GM19328 (cell line): ENCODE results near the gene TM4SF20.
"Not testable (repeated sequence)": the region's sequence is repeated elsewhere in the genome, so short reads cannot be mapped to it uniquely, and the experiment has no call there.

Experiments
- ATAC-seq: cut with Tn5 transposase; IDR thresholded peaks from one replicate; pipeline ENCODE4 v1.9.1; 2021; ENCODE audit warnings: mild to moderate bottlenecking, moderate library complexity; ENCODE audit not compliant: unreplicated experiment

The TM4SF20 gene

DNA sequence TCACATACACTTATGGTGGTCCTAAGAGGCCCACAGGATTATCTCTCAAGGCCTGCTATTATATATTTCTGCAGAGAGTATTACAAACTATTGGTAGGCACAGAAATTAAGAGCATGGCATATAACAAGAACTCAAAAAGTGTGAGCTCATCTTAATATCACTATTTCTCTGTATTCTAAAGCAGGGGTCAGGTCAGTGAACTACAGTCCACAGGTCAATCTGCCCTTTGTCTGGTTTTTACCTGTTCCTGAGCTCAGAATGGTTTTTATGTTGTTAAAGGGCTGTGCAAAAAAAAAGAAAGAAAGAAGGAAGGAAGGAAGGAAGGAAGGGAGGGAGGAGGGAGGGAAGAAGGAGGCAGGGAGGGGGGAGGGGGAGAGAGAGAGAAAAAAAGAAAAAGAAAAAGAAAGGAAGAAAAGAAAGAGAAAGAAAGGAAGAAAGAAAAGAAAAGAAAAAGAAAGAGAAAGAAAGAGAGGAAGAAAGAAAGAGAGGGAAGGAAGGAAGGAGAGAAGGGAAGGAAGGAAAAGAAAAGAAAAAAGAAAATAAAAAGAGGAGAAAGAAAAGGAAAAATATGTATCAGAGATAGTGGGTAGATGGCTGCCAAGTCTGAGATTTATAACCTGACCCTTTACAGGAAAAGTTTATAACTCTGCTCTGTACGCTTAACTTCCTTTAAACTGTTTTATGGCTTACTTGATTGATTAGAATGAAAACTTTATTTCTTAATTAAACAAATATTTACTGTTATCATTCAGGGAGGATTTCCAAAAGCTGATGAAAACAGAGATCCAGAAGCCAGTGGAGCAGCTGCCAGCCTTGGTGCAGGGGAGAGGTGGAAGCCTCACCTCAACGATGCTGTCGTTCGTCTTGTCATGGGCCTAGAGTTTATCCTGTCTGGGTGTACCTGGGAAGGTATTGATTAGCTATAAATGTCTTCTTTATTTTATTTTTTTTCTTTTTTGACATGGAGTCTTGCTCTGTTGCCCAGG lies 19.9 kb upstream of the TM4SF20 start:
- no peak for ATAC-seq

DNA sequence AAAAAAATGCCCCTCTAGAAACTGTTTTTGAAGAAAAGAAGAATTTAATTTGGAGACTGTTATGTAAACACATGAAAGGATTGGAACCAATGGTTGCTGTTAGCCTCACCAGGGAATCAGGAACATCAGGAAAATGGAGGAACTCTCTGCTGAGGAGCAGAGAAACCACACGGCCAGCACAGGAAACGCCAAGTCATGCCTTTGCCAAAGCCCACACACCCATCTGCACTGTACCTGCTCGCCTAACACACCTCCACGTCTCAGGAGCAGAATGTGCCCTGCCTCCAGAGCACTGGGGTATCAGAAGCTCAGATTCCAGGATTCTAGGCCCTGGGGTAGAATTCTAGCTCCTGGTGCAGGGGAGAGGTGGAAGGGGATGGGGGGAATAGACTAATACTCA lies 18.5 kb upstream of the TM4SF20 start:
- ATAC-seq = no peak

DNA sequence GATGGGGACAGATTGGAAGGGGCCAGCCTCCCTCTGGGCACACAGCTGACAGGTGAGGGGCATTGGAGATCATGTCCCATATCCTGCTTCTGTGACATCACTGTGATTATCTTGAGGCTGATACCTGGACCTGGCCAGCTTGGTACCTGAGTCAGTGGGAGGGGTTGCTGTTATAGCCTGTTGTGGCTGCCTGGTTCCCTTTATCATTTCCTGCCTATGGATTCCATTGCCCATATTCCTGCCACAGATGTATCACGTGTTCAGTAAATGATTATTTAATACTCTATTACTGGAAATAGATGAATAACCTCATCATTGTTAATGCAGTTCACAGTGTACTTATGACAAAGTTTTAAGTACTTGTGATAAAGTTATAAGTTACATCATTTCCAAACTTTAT lies 16.4 kb upstream of the TM4SF20 start:
- no peak for ATAC-seq

DNA sequence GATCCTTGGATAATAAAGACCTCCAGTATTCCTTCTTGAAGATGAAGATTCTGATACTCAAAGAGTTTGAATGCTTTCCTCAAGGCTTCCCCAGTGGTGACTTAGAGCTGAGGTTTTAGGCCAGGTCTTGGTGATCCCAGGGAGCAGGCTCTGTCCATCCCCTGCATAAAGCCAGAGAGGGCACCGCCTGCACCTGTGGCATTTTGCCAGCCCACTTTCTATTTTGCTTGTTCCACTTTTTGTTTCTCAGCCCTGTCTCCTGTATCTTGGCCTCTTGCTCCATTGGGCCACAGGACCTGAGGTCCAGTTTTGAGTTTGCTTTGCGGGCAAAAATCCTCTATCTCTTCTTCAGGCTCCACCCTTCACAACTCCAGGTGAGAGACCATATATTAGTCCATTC lies 15.3 kb upstream of the TM4SF20 start:
- no peak for ATAC-seq

DNA sequence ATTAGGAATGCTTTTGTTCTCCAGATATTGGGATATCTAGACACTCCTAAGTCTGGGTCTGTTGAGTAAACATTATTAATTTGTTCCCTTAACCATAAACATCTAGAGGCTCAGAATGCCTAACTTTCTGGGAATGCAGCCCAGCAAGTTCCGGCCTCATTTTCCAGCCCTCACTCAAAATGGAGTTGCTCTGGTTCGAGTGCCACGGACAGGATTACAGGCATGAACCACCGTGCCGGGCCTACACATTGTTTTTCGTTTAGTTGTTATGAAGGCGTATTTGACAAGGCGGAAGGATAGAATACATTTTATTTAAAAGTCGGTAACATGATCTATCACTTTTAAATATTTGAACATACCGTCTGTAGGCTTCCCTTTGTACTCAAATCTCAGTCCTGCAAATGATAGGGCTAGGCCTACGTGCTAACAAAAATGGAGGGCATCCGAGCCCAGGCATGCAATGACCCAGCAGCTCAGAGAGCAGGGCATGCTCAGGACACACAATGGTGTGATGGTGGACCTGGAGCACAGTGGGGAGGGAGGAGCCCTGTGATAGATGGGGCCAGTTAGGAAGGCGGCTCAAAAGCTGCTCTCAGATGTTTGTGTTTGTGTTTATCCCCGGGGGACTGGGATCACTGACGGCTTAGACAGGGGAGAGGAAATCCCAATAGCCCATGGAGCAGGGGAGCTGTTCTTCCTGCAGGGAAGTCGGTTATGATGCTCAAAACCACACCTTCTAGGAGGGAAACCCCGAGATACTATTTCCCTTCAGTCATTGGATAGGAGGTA lies 11.6 kb upstream of the TM4SF20 start:
- no peak for ATAC-seq

DNA sequence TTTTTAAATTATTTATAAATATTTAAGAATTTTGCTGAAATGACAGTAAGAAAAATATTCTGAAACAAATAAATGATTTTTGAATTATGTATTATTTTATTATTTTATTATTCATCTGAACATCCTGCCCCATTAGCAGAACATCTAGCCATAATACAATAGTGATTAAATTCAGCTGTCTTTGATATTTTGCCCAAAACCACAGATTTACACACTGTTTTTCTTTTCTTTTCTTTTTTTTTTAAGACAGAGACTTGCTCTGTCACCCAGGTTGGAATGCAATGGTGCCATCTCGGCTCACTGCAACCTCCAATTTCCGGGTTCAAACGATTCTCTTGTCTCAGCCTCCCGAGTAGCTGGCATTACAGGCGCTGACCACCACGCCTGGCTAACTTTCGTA lies 10.6 kb upstream of the TM4SF20 start:
- ATAC-seq = no peak

DNA sequence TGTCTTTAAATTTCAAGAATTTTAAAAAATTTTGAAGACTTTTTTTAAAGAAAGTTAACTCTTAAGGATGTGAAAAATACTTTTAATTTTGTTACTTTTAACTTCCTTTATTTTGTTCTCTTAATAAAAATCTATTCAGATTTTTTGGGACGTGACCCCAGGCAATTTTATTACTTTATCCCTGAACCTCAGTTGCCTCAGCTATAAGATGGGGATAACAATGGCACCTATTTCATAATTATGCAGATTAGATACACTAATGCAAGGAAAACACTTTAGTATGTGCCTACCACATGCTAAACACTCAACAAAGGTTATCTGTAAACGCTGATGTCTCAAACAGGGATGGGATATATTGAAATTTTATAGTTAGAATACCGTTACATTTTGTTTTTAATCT lies 10.1 kb upstream of the TM4SF20 start:
- no peak for ATAC-seq

DNA sequence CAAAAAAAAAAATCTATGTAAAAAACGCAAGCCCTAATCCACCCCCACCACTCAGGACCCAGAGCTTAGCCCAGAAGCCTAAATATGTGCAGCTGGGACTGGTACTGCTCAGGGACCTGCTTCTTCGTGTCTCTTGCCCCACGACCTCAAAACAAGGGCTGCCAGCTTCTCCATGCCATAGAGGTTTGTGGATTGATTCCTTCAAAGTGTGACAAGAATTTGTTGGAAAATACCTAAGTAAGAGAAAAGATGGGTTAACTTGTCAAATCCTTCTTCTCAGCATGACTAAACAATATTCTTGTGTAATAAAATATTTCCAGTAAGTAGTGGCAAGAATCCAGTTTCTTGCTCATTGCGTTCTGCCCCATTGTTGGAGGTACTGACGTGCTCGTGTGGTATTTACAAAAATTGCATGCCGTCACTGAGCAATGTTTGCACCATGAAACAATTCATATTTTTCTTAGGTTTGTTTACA lies 9.5 kb upstream of the TM4SF20 start:
- ATAC-seq = no peak

DNA sequence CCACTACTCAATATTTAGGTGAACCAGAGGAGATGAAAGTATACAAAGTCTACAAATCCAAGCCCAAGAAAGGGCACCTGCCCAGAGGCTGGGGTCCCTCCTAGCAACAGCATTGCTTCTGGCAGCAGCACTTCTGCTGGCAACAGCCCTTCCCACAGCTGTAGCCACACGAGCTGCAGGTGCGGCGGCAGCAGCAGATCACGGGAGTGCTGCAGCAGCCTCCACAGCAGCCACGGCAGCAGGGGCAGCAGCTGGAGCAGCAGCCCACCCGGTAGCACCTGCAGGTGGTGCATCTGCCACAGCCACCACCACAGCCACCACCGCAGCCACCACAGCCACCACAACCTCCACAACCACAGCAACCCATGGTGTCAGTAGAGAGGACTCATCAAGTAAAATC lies 8.5 kb upstream of the TM4SF20 start, which contains the start of gene SCYGR1:
Gene SCYGR1, minus strand, starts transcription at position 367 of the 400 bp plus-strand sequence. Its CDS starts 0 bp downstream, at position 367.
- not testable (repeated sequence) for ATAC-seq

DNA sequence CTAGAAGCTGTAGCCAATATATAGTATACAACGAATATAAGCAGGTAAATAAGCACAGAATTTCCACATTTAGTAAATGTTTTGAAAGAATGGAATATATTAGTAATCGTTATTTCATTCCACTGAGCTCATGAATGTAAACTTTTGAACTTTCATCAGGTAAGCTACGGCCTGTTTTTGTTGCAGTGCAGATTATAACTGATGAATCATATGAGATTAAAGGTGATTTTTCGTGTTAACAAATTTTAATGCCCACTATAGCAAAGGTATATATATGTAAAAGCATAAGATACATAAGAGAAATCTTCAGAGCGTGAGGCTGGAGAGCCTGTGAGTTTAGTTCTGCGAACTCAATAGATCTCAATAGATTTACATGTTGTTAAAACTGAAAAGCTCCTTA lies 7.5 kb upstream of the TM4SF20 start:
- no peak for ATAC-seq

DNA sequence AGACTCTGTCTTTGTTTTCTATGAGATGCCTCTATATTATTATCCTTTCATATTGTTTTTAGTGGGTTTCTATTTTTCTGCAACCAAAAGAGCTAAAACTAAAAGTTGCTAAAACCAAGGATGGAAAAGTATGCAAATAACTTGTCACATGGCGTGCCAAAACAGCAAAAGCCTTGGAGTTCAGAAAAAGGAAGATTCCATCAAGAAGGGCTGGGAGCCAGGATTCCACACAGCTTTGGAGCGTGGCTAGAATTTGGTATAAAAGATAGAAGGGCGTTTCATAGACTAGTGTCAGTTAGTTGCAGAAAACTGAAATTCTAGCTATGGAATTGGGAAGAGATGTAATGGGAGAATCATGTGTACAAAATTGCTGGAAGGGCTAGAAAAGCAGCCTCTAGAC lies 4.6 kb upstream of the TM4SF20 start:
- ATAC-seq = no peak

DNA sequence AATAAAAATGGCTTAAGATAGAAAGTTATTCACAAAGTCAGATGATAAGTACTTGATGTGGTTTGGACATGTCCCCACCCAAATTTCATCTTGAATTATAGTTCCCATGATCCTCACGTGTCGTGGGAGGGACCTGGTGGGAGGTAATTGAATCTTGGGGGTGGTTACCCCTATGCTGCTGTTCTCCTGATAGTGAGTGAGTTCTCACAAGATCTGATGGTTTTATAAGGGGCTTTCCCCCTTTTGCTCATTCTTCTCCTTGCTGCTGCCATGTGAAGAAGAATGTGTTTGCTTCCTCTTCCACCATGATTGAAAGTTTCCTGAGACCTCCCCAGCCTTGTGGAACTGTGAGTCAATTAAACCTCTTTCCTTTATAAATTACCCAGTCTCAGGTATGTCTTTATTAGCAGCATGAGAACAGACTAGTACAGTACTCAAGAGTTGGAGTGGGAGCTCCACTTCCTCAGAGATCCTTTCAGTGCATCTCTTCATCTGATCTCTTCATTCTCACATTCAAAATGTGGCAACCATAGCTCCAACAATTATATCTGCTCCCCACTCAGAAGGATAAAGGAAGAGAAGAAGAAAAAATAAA lies 3.2 kb upstream of the TM4SF20 start:
- not testable (repeated sequence) for ATAC-seq

DNA sequence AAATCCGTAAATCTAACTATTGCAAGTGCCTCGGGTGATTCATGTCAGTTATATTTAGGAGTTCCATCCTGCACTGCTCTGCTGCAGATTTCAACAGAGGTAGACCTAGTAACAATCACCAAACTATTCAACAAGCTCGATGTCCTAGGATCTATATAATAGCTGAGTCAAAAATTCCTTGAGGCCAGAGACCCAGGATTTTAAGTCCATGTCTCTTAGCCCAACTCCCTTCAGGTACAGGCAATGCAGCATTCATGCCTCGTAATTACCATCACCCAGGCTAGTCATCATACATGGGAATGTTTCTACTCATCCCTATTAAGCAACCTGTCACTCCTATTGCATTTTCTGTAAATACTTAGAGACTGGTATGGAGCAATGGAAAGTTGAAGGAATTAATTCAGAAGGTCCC lies 729 bp downstream of the TM4SF20 start:
- no peak for ATAC-seq

DNA sequence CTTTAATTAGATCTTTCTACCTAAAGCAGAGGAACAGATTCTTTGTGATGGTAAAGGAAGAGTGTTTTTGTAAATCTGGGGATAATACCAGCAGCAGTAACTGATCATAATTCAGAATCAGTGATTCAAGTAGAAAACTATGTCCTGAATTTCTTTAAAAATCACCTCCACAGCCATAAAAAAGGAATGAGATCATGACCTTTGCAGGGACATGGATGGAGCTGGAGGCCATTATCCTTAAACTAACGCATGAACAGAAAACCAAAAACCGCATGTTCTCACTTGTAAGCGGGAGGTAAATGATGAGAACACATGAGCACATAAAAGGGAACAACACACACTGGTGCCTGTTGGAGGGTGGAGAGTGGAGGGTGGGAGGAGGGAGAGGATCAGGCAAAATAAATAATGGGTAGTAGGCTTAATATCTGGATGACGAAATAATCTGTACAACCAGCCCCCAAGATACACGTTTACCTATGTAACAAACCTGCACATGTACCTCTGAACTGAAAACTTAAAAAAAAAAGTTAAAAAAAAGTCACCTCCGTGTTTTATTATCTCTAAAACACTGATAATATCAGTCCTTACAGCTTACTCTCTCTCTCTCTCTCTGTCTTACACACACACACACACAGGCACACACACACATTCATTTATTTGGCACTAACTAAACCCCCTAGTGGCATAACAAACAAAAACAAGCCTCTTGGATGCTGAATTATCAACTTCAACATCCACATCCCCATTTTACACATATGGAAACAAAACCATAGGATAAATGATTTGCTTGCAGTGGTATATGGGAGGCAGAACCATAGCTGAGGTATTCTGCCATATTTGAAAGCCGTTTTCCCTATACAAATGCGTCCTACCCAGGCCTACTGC lies 1.4 kb downstream of the TM4SF20 start:
- no peak for ATAC-seq

DNA sequence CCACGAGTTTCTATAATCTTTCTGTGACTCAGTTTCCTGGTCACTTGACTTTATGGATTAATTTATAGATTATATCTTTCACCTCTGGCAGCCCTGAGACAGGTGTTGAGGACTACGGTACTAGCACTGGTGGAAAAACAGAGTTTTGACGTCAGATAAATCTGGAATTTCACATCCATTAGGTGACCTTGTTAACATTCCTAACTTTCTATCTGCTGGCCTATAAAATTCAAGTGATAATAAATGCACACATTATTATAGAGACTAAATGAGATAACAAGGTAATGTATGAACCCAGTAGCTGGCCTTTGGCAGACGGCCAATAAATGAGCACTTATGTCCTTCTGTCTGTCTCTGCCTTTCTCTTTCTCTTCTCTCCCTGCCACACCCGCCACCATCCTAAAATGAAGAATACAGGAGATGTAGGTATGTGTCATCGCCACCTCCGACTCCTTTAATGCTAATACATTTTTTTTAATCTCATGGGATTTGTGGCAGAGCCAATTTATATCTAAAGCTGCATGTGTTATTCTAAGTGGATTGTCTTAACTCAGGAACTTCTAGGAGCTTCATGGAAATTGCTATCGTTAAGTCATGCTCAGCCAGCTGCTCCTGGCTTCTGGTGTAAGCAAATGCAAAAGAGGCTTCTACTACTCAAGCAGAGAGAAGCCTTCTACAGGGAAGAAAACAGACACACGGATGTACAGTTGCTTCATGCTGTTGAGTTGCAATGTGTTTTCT lies 2.3 kb downstream of the TM4SF20 start:
- no peak for ATAC-seq

DNA sequence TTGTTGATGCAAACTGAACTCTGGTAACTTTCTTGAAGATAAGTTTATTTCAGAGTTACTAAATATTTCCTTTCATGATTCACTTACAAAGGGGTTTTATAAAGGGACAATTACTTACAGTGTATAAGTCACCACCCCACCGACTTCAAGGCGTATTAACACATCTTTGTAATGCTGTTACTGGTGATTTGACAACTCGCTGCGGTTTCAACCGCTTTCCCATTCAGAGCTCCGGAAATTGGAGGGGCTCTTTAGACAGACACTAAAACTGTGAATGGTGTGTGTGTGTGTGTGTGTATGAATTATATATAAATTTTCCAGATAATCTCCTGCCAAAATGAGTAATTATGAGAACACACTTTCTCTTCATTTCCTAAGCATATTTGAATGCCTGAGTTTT lies 4.9 kb downstream of the TM4SF20 start:
- ATAC-seq = no peak

DNA sequence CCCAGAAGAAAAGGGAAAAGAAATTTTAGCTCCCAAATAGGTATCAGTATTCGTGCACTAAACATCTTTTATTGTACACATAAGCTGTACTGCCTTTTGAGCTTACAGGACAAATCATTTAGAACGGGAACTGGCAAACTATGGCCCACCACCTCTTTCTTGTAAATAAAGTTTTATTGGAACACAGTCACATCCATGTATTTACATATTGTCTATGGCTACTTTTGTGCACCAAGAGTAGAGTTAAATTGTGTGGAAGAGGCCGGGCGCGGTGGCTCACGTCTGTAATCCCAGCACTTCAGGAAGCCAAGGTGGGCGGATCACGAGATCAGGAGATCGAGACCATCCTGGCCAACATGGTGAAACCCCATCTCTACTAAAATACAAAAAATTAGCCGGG lies 5.7 kb downstream of the TM4SF20 start:
- ATAC-seq = no peak

DNA sequence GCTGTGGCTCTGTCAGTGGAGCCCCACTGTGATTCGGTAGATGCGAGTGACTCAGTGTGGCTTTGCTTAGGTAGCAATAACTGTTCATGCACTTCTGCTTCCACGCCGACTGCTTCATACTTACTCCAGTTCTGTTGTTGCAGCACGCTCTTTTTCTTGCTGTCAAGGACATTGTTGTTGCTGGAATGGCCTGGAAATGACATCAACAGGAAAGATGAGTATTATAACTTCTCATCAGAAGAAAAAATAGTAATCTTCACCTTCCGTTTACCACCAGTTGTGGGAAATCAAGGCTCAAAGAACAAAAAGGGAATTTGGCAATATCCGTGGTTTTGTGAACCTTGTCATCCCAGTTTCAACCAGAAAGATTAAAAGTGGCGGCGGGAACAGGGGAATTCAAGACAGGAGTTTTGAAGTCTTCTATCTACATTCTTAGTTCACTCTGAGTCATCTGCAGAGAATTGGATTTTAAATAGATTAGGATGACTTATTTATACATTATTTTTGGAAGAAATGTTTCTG lies 8.3 kb downstream of the TM4SF20 start:
- no peak for ATAC-seq

DNA sequence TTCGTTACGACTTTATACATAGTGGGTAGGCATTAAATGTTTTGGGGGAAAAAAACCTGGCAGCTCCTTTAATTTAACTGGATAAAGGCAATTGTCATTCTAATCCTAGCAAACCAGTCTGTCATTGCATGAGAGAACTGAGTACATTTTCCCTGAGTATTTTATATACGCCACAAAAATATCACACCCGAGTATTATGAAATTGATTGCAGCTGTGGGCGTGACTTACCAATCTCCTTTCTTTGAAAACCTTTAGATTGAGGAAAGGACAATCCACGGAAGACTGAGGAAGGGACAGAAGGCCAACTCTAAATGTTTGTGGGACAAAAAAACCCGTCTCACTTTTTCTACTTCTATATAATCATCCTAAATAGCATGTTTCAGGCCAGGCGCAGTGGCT lies 9.0 kb downstream of the TM4SF20 start:
- no peak for ATAC-seq
